Measurements from ENCODE around the gene SLC12A7.
"Not testable (repeated sequence)": the region's sequence is repeated elsewhere in the genome, so short reads cannot be mapped to it uniquely, and the experiment has no call there.

The SLC12A7 gene

DNA sequence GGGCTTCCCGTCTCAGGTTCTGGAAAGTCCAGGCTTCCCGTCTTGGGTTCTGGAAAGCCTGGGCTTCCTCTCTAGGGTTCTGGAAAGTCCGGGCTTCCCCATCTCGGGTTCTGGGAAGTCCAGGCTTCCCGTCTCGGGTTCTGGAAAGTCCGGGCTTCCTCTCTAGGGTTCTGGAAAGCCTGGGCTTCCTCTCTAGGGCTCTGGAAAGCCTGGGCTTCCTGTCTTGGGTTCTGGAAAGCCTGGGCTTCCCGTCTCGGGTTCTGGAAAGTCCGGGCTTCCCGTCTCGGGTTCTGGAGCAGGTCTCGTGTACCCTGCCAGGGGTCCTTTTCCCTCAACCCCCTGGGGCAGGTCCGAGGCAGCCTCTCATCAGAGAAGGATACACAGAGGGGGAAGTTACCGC is 28.8 kb downstream of the SLC12A7 start:
- H3K4me1 ChIP-seq (ENCODE audit: control insufficient read depth, insufficient read depth, low read length, poor library complexity, severe bottlenecking); H3K27ac ChIP-seq (ENCODE audit: low read depth, low read length, severe bottlenecking); H3K9me3 ChIP-seq (ENCODE audit: control insufficient read depth, low read length); H3K4me3 ChIP-seq (ENCODE audit: extremely low read depth, insufficient read depth, low read length, poor library complexity, severe bottlenecking): not testable (repeated sequence)
- H3K36me3 ChIP-seq (ENCODE audit: control insufficient read depth, insufficient read depth, low read length), result peaks cover 21% of the 10 kb centered on the region
- 94 to 96% methylated on average over 14 to 15 of the region's 15 CpGs for WGBS, 2 experiments (ENCODE audit: insufficient coverage in 2 of 2)

DNA sequence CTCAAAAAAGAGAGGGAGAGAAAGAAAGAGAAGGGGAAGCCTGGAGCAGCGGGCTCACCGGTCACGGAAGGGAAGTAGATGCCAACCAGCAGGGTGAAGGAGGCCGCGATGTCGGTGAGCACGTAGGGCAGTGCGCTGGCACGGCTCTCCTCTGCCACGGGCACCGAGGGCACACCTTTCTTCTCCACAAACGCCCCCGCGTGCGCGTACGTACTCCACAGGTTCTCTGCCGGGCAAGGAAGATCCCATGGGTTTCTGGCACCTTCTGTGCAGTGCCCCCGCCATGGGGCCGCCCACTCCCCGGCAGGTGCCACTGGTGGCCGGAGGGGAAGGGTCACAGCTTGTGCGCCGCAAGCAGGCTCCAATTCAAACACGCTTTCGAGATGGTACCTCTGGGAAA is 30.3 kb downstream of the SLC12A7 start:
- peaks cover 17% of the 10 kb centered on the region for H3K36me3 ChIP-seq (ENCODE audit: control insufficient read depth, insufficient read depth, low read length)
- H3K9me3 ChIP-seq (ENCODE audit: control insufficient read depth, low read length), result no peaks in the 10 kb centered on the region
- H3K27ac ChIP-seq (ENCODE audit: low read depth, low read length, severe bottlenecking), result no peak overlapping the region
- H3K4me1 ChIP-seq (ENCODE audit: control insufficient read depth, insufficient read depth, low read length, poor library complexity, severe bottlenecking), result peaks cover 4% of the 10 kb centered on the region
- H3K4me3 ChIP-seq (ENCODE audit: extremely low read depth, insufficient read depth, low read length, poor library complexity, severe bottlenecking), result no peak overlapping the region
- 94 to 96% methylated on average over 24 to 26 of the region's 26 CpGs for WGBS, 2 experiments (ENCODE audit: insufficient coverage in 2 of 2)

DNA sequence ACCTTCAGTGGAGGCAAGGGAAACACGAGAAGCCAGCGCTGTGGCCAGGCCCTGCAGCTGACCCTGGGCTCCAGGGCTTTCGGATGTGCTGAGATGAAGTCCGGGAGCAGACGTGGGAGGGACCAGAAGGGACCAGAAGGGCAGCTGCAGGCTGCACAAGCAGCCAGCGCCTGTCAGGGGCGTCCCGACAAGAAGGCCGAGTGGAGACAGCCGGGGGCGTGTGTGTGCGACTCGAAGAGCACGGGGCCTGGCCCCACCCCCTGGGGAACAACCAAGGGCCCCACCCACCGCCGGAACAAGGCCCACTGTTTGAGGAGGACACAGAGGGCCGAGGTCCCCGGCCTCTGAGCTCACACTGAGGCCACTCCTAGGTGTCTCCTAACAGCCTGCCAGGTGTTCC is 31.4 kb downstream of the SLC12A7 start:
- Histone ChIP-seq H3K4me3 (ENCODE audit: extremely low read depth, insufficient read depth, low read length, poor library complexity, severe bottlenecking) (no peak overlapping the region), H3K36me3 (ENCODE audit: control insufficient read depth, insufficient read depth, low read length) (peaks cover 17% of the 10 kb centered on the region), H3K4me1 (ENCODE audit: control insufficient read depth, insufficient read depth, low read length, poor library complexity, severe bottlenecking) (peaks cover 4% of the 10 kb centered on the region), H3K27ac (ENCODE audit: low read depth, low read length, severe bottlenecking) (peak overlapping the region; percentile 10), H3K9me3 (ENCODE audit: control insufficient read depth, low read length) (no peaks in the 10 kb centered on the region)
- WGBS, 2 experiments (ENCODE audit: insufficient coverage in 2 of 2), result 87 to 92% methylated on average over 17 to 18 of the region's 18 CpGs

- H3K36me3 ChIP-seq (ENCODE audit: control insufficient read depth, insufficient read depth, low read length), result peaks cover 20% of the 10 kb centered on the region
- H3K27ac ChIP-seq (ENCODE audit: low read depth, low read length, severe bottlenecking), result no peak overlapping the region
- no peaks in the 10 kb centered on the region for H3K9me3 ChIP-seq (ENCODE audit: control insufficient read depth, low read length)
- 97% methylated on average over 17 to 25 of the region's 35 CpGs for WGBS, 2 experiments (ENCODE audit: insufficient coverage in 2 of 2)
- H3K4me3 ChIP-seq (ENCODE audit: extremely low read depth, insufficient read depth, low read length, poor library complexity, severe bottlenecking), result no peak overlapping the region
- H3K4me1 ChIP-seq (ENCODE audit: control insufficient read depth, insufficient read depth, low read length, poor library complexity, severe bottlenecking), result peaks cover 4% of the 10 kb centered on the region
These were observed 31.9 kb downstream of the SLC12A7 start for GRCh38 chr5:1079961-1080360.

GRCh38 chr5:1079486-1079885 is 32.4 kb downstream of the SLC12A7 start:
- H3K36me3 ChIP-seq (ENCODE audit: control insufficient read depth, insufficient read depth, low read length), result peaks cover 20% of the 10 kb centered on the region
- peaks cover 4% of the 10 kb centered on the region for H3K4me1 ChIP-seq (ENCODE audit: control insufficient read depth, insufficient read depth, low read length, poor library complexity, severe bottlenecking)
- no peaks in the 10 kb centered on the region for H3K9me3 ChIP-seq (ENCODE audit: control insufficient read depth, low read length)
- H3K27ac ChIP-seq (ENCODE audit: low read depth, low read length, severe bottlenecking), result no peak overlapping the region
- H3K4me3 ChIP-seq (ENCODE audit: extremely low read depth, insufficient read depth, low read length, poor library complexity, severe bottlenecking), result no peak overlapping the region
- 96 to 99% methylated on average over 12 to 18 of the region's 18 CpGs for WGBS, 2 experiments (ENCODE audit: insufficient coverage in 2 of 2)

GRCh38 chr5:1078851-1079250 is 33.0 kb downstream of the SLC12A7 start:
- Histone ChIP-seq H3K36me3 (ENCODE audit: control insufficient read depth, insufficient read depth, low read length) (peaks cover 22% of the 10 kb centered on the region), H3K9me3 (ENCODE audit: control insufficient read depth, low read length) (no peaks in the 10 kb centered on the region), H3K4me1 (ENCODE audit: control insufficient read depth, insufficient read depth, low read length, poor library complexity, severe bottlenecking) (peaks cover 4% of the 10 kb centered on the region), H3K27ac (ENCODE audit: low read depth, low read length, severe bottlenecking) (no peak overlapping the region), H3K4me3 (ENCODE audit: extremely low read depth, insufficient read depth, low read length, poor library complexity, severe bottlenecking) (no peak overlapping the region)
- 97 to 99% methylated on average over 20 to 23 of the region's 23 CpGs for WGBS, 2 experiments (ENCODE audit: insufficient coverage in 2 of 2)

GRCh38 chr5:1078206-1078605 is 33.7 kb downstream of the SLC12A7 start:
- H3K36me3 ChIP-seq (ENCODE audit: control insufficient read depth, insufficient read depth, low read length), result peaks cover 26% of the 10 kb centered on the region
- H3K4me3 ChIP-seq (ENCODE audit: extremely low read depth, insufficient read depth, low read length, poor library complexity, severe bottlenecking), result no peak overlapping the region
- WGBS, 2 experiments (ENCODE audit: insufficient coverage in 2 of 2), result 91 to 95% methylated on average over 13 of the region's 13 CpGs
- no peak overlapping the region for H3K27ac ChIP-seq (ENCODE audit: low read depth, low read length, severe bottlenecking)
- H3K4me1 ChIP-seq (ENCODE audit: control insufficient read depth, insufficient read depth, low read length, poor library complexity, severe bottlenecking), result peaks cover 4% of the 10 kb centered on the region
- no peaks in the 10 kb centered on the region for H3K9me3 ChIP-seq (ENCODE audit: control insufficient read depth, low read length)

- H3K36me3 ChIP-seq (ENCODE audit: control insufficient read depth, insufficient read depth, low read length), result peaks cover 27% of the 10 kb centered on the region
- H3K27ac ChIP-seq (ENCODE audit: low read depth, low read length, severe bottlenecking), result no peak overlapping the region
- H3K4me1 ChIP-seq (ENCODE audit: control insufficient read depth, insufficient read depth, low read length, poor library complexity, severe bottlenecking), result peaks cover 4% of the 10 kb centered on the region
- H3K9me3 ChIP-seq (ENCODE audit: control insufficient read depth, low read length), result no peaks in the 10 kb centered on the region
- 95 to 96% methylated on average over 24 to 27 of the region's 27 CpGs for WGBS, 2 experiments (ENCODE audit: insufficient coverage in 2 of 2)
- no peak overlapping the region for H3K4me3 ChIP-seq (ENCODE audit: extremely low read depth, insufficient read depth, low read length, poor library complexity, severe bottlenecking)
These were observed 34.3 kb downstream of the SLC12A7 start for GRCh38 chr5:1077491-1078020.

GRCh38 chr5:1077026-1077425 is 34.8 kb downstream of the SLC12A7 start:
- Histone ChIP-seq H3K27ac (ENCODE audit: low read depth, low read length, severe bottlenecking) (no peak overlapping the region), H3K4me1 (ENCODE audit: control insufficient read depth, insufficient read depth, low read length, poor library complexity, severe bottlenecking) (peaks cover 4% of the 10 kb centered on the region), H3K4me3 (ENCODE audit: extremely low read depth, insufficient read depth, low read length, poor library complexity, severe bottlenecking) (no peak overlapping the region), H3K36me3 (ENCODE audit: control insufficient read depth, insufficient read depth, low read length) (peaks cover 27% of the 10 kb centered on the region), H3K9me3 (ENCODE audit: control insufficient read depth, low read length) (no peaks in the 10 kb centered on the region)
- 95% methylated on average over 14 to 16 of the region's 19 CpGs for WGBS, 2 experiments (ENCODE audit: insufficient coverage in 2 of 2)

DNA sequence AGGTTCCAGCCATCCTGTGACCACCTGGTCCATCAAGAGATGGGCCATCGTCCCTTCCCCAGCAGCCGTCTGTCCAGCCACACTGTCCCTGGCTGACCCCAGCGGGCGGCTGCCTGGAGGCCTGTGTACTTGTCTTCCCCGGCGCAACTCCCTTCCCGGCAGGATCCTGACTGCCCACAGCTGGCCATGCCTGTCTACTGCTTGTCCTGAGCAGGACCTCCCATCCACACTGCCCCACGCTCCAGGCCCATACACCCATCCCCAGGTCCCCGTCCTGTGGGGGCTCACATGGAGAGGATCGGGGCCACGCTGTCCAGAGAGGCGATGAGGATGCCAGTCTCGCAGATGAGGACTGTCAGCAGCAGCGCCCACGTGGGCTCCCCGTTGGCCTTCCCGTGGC is 35.5 kb downstream of the SLC12A7 start:
- Histone ChIP-seq H3K36me3 (ENCODE audit: control insufficient read depth, insufficient read depth, low read length) (peaks cover 27% of the 10 kb centered on the region), H3K9me3 (ENCODE audit: control insufficient read depth, low read length) (no peaks in the 10 kb centered on the region), H3K4me1 (ENCODE audit: control insufficient read depth, insufficient read depth, low read length, poor library complexity, severe bottlenecking) (peaks cover 4% of the 10 kb centered on the region), H3K27ac (ENCODE audit: low read depth, low read length, severe bottlenecking) (no peak overlapping the region), H3K4me3 (ENCODE audit: extremely low read depth, insufficient read depth, low read length, poor library complexity, severe bottlenecking) (no peak overlapping the region)
- 92 to 95% methylated on average over 16 of the region's 17 CpGs for WGBS, 2 experiments (ENCODE audit: insufficient coverage in 2 of 2)

DNA sequence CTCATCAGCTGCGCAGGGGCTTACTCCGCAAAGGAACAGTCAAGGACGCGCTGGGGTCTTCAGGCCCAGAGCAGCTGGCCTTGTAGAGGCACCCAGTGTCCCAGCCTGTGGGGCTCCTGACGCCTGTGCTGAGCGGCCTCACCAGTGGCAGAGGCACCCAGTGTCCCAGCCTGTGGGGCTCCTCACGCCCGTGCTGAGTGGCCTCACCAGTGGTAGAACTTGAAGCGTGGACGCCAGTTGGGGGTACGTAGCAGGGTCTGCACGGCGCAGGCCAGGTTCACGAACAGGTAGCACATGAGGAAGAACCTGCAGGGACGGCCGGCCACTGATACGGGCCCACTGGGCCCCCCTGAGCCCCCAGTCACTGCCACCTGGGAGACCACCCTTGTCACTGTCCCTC is 35.9 kb downstream of the SLC12A7 start:
- H3K27ac ChIP-seq (ENCODE audit: low read depth, low read length, severe bottlenecking), result no peak overlapping the region
- H3K4me1 ChIP-seq (ENCODE audit: control insufficient read depth, insufficient read depth, low read length, poor library complexity, severe bottlenecking), result peaks cover 4% of the 10 kb centered on the region
- 93 to 96% methylated on average over 17 of the region's 17 CpGs for WGBS, 2 experiments (ENCODE audit: insufficient coverage in 2 of 2)
- H3K9me3 ChIP-seq (ENCODE audit: control insufficient read depth, low read length), result no peaks in the 10 kb centered on the region
- peaks cover 27% of the 10 kb centered on the region for H3K36me3 ChIP-seq (ENCODE audit: control insufficient read depth, insufficient read depth, low read length)
- H3K4me3 ChIP-seq (ENCODE audit: extremely low read depth, insufficient read depth, low read length, poor library complexity, severe bottlenecking), result no peak overlapping the region
